Activated CD4-positive, alpha-beta T cell treated with anti-CD3 and anti-CD28 coated beads for 1 hour (primary cell): ENCODE results near the gene TMC7.

ENCODE experiments used
- DNase-seq: peaks from one replicate; pipeline ENCODE4 v3.0.0-alpha.2; 2020

TMC7 gene

GRCh38 chr16:19033761-19034160, 50.0 kb downstream of the TMC7 start:
- no peak for DNase-seq

GRCh38 chr16:19040400-19040799, 56.7 kb downstream of the TMC7 start:
- DNase-seq, result no peak

- DNase-seq, result no peak
These were observed 61.0 kb downstream of the TMC7 start for GRCh38 chr16:19044769-19045168.

- no peak for DNase-seq
These were observed 62.3 kb downstream of the TMC7 start for GRCh38 chr16:19046062-19046461.

GRCh38 chr16:19062706-19063105, 79.0 kb downstream of the TMC7 start:
- DNase-seq, result no peak

- no peak for DNase-seq
These were observed 83.2 kb downstream of the TMC7 start for GRCh38 chr16:19066988-19067348.

GRCh38 chr16:19067349-19068236, 83.9 kb downstream of the TMC7 start, which contains the start of gene COQ7:
Gene COQ7, plus strand, starts transcription at chr16:19067614. Its CDS starts 51 bp downstream, at chr16:19067665.
- DNase-seq, result peak; percentile 97

GRCh38 chr16:19068237-19068815, 84.6 kb downstream of the TMC7 start:
- DNase-seq, result no peak

- DNase-seq, result peak; percentile 15
These were observed 88.4 kb downstream of the TMC7 start for GRCh38 chr16:19071811-19072777.

GRCh38 chr16:19073344-19073743, 89.6 kb downstream of the TMC7 start:
- no peak for DNase-seq

GRCh38 chr16:19073863-19074262, 90.1 kb downstream of the TMC7 start:
- no peak for DNase-seq

- no peak for DNase-seq
These were observed 91.8 kb downstream of the TMC7 start for GRCh38 chr16:19075511-19075910.

GRCh38 chr16:19077879-19078278, 94.1 kb downstream of the TMC7 start:
- DNase-seq, result no peak

- DNase-seq, result no peak
These were observed 99.9 kb downstream of the TMC7 start for GRCh38 chr16:19083670-19084069.

- no peak for DNase-seq
These were observed 100.4 kb downstream of the TMC7 start for GRCh38 chr16:19084139-19084538.

GRCh38 chr16:19084879-19085278, 101.1 kb downstream of the TMC7 start:
- DNase-seq, result no peak

- DNase-seq, result no peak
These were observed 102.0 kb downstream of the TMC7 start for GRCh38 chr16:19085679-19086200.

- peak; percentile 62 for DNase-seq
These were observed 102.8 kb downstream of the TMC7 start for GRCh38 chr16:19086322-19087199.

GRCh38 chr16:19088341-19088916, 104.7 kb downstream of the TMC7 start:
- no peak for DNase-seq

- DNase-seq, result no peak
These were observed 105.7 kb downstream of the TMC7 start for GRCh38 chr16:19089410-19089955.

GRCh38 chr16:19090916-19091315, 107.2 kb downstream of the TMC7 start:
- no peak for DNase-seq
